HEK293T (cell line): ENCODE data around the gene ANKRD13D.

Experiments used
- BHLHE40 ChIP-seq: fragments of 450-650 bp; IDR thresholded peaks from 2 replicates; pipeline ENCODE4 v1.6.1; 2016; ENCODE audit warnings: mild to moderate bottlenecking, moderate library complexity, borderline replicate concordance
- CTBP1 ChIP-seq: fragments of 450-650 bp; IDR thresholded peaks from 2 replicates; pipeline ENCODE4 v1.6.1; 2016; ENCODE audit warnings: borderline replicate concordance
- ELF4 ChIP-seq: fragments of 450-650 bp; IDR thresholded peaks from 2 replicates; pipeline ENCODE4 v1.6.1; 2017; ENCODE audit warnings: antibody characterized with exemption
- FOXA1 ChIP-seq: fragments of 450-650 bp; IDR thresholded peaks from 2 replicates; pipeline ENCODE4 v1.6.1; 2016; ENCODE audit warnings: mild to moderate bottlenecking
- FOXM1 ChIP-seq: fragments of 450-650 bp; IDR thresholded peaks from 2 replicates; pipeline ENCODE4 v1.6.1; 2017; ENCODE audit warnings: mild to moderate bottlenecking, borderline replicate concordance
- HDGF ChIP-seq: fragments of 450-650 bp; IDR thresholded peaks from 2 replicates; pipeline ENCODE4 v1.6.1; 2017; ENCODE audit warnings: antibody characterized with exemption, borderline replicate concordance
- L3MBTL2 ChIP-seq: fragments of 450-650 bp; conservative IDR thresholded peaks from 2 replicates; pipeline ENCODE4 v1.6.1; 2016; ENCODE audit warnings: mild to moderate bottlenecking
- LEF1 ChIP-seq: fragments of 450-650 bp; IDR thresholded peaks from 2 replicates; pipeline ENCODE4 v1.6.1; 2017; ENCODE audit warnings: mild to moderate bottlenecking, borderline replicate concordance
- NFRKB ChIP-seq: fragments of 450-650 bp; IDR thresholded peaks from 2 replicates; pipeline ENCODE4 v1.6.1; 2016; ENCODE audit warnings: mild to moderate bottlenecking, moderate library complexity
- SP1 ChIP-seq: fragments of 450-650 bp; IDR thresholded peaks from 2 replicates; pipeline ENCODE4 v1.6.1; 2017
- SUZ12 ChIP-seq: fragments of 450-650 bp; IDR thresholded peaks from 2 replicates; pipeline ENCODE4 v1.6.1; 2016; ENCODE audit warnings: mild to moderate bottlenecking
- TARDBP ChIP-seq: fragments of 450-650 bp; IDR thresholded peaks from 2 replicates; pipeline ENCODE4 v1.6.1; 2016

- TF ChIP-seq LEF1 (no peak), SP1 (no peak), FOXA1 (no peak), HDGF (no peak), ELF4 (no peak), TARDBP (no peak), BHLHE40 (no peak), CTBP1 (no peak), L3MBTL2 (no peak), SUZ12 (no peak), FOXM1 (no peak), NFRKB (no peak)
Measured at GRCh38 chr11:67271205-67271540, 17.9 kb upstream of the ANKRD13D start.
